Thoracic aorta (tissue), 2 donors: Measurements from ENCODE around the gene MTOR. TPM values are rescaled to one million over a fixed set of nuclear protein-coding genes. Genes with fewer than 3 reads are reported as not detected.

ENCODE experiments used
- ATAC-seq: fragments of 150-250 bp; one replicate; pipeline ENCODE4 v1.8.0; 2017; ENCODE audit warnings: low read depth; ENCODE audit not compliant: insufficient number of reproducible peaks, low FRiP score
- DNase-seq: peaks from one replicate; pipeline ENCODE4 v3.0.0-alpha.2; 2020; ENCODE audit warnings: low spot score
- H3K27ac ChIP-seq, 2 donors: fragments of 200-600 bp; sonication (generic); 1 replicate in 1 of 2; 2 replicates in 1 of 2; pipeline ENCODE4 v1.5.1; 2016; ENCODE audit warnings: mild to moderate bottlenecking in 2 of 2, moderate library complexity in 2 of 2
- H3K27me3 ChIP-seq: fragments of 200-600 bp; sonication (generic); replicated peaks from 2 replicates; pipeline ENCODE4 v1.6.0; 2016; ENCODE audit warnings: mild to moderate bottlenecking; ENCODE audit not compliant: insufficient read depth
- H3K36me3 ChIP-seq: fragments of 200-600 bp; sonication (generic); one replicate; pipeline ENCODE4 v1.5.1; 2016
- H3K4me1 ChIP-seq, 2 donors: fragments of 200-600 bp; sonication (generic); 1 replicate in 1 of 2; 2 replicates in 1 of 2; pipeline versions ENCODE4 v1.5.1 to v1.6.0; 2016; ENCODE audit warnings: low read depth in 2 of 2, mild to moderate bottlenecking in 1 of 2; ENCODE audit not compliant: control insufficient read depth in 1 of 2
- H3K4me3 ChIP-seq: fragments of 200-600 bp; sonication (generic); 2 replicates; pipeline ENCODE4 v1.5.1; 2016; ENCODE audit warnings: mild to moderate bottlenecking
- H3K9me3 ChIP-seq: fragments of 200-600 bp; sonication (generic); 2 replicates; pipeline ENCODE4 v1.5.1; 2016
- total RNA-seq, 2 donors: library from RNA; depleted of rRNA; stranded (reverse); fragments of >200 nt; gene quantifications; one replicate each; pipeline versions ENCODE4 v1.1.0 to v1.2.3, GENCODE V29; 2016
- TF ChIP-seq, protein P1 (sequence below): fragments of 200-600 bp; sonication (generic); IDR thresholded peaks from one replicate; pipeline ENCODE4 v1.5.1; 2019; ENCODE audit warnings: antibody characterized with exemption

MTOR gene
- total RNA-seq, 2 donors from 2014 or later = 37.5 to 48.7 TPM

DNA sequence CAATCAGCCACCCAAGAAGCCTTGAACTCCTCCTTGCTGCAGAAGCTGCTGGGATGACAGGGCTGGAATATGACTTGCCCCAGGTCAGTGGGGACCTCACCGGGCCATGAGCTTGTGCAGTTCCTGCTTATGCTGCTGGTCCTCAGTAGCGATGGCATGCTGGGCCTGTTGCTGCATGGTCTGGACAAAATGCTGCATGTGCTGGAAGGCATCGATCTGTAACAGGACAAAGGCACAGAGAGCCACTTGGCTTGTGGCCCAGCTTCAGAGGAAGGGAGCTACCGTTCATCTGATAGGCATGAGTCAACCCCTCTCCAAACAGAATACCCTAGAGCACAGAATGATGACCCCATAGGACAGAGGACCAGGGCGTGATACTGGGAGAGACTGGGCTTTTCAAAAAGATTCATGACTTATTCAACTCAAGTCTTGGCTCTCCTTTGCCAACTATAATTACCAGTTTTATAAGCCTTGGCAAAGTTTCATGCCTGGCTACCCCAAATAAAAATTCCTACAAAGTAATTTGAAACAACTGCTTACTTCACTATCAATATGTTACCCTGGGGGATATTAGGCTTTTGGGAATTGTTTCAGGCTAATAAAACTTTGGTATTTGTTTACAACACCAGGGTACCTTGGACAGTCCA lies 128.0 kb downstream of the MTOR start:
- H3K27me3 ChIP-seq = no peaks in the 10 kb centered on the region
- no peak overlapping the region for H3K27ac ChIP-seq
- H3K9me3 ChIP-seq = no peaks in the 10 kb centered on the region
- TF ChIP-seq, protein P1, sequence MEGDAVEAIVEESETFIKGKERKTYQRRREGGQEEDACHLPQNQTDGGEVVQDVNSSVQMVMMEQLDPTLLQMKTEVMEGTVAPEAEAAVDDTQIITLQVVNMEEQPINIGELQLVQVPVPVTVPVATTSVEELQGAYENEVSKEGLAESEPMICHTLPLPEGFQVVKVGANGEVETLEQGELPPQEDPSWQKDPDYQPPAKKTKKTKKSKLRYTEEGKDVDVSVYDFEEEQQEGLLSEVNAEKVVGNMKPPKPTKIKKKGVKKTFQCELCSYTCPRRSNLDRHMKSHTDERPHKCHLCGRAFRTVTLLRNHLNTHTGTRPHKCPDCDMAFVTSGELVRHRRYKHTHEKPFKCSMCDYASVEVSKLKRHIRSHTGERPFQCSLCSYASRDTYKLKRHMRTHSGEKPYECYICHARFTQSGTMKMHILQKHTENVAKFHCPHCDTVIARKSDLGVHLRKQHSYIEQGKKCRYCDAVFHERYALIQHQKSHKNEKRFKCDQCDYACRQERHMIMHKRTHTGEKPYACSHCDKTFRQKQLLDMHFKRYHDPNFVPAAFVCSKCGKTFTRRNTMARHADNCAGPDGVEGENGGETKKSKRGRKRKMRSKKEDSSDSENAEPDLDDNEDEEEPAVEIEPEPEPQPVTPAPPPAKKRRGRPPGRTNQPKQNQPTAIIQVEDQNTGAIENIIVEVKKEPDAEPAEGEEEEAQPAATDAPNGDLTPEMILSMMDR = no peak
- ATAC-seq (no peak), DNase-seq (no peak)
- H3K4me1 ChIP-seq = no peaks in the 10 kb centered on the region
- no peak overlapping the region for H3K4me3 ChIP-seq
- H3K36me3 ChIP-seq = peaks cover 55% of the 10 kb centered on the region

DNA sequence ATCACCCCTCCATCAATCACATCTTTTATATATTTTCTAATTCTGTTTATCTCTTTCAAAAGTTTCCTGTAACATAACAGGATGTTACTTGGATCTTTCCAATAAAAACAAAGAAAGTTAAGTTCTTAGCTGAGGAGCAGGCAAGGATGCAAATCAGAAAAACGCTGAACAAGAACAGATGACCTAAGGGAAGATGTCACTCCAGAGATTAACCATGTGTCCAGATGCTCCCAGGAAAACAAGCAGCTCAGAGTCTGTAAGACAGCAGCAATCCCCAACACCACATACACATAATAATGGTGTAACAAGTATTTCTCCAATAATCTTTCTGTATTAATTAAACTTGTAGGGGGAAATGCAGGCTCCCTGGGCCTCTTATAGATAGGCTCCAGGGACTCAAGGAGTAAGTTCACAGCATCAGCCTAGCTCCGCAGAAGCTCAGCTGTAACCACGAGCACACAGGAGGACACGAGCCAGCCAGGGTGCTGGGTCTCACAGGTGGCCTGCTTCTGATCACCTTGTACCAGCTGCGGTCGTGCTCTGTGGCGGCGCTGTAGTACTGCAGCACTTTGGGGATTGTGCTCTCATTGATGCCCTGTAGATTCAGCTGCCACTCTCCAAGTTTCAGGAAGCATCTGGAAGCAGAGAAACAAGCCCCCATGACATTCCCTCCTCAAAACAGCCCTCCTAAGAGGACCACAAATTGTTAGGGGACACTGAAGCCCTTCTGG lies 129.6 kb downstream of the MTOR start:
- no peak for DNase-seq
- H3K4me1 ChIP-seq = no peaks in the 10 kb centered on the region
- H3K9me3 ChIP-seq = no peaks in the 10 kb centered on the region
- no peak overlapping the region for H3K4me3 ChIP-seq
- no peak for ATAC-seq
- H3K27me3 ChIP-seq = no peaks in the 10 kb centered on the region
- TF ChIP-seq, protein P1 = no peak
- H3K27ac ChIP-seq = no peak overlapping the region
- peaks cover 57% of the 10 kb centered on the region for H3K36me3 ChIP-seq

DNA sequence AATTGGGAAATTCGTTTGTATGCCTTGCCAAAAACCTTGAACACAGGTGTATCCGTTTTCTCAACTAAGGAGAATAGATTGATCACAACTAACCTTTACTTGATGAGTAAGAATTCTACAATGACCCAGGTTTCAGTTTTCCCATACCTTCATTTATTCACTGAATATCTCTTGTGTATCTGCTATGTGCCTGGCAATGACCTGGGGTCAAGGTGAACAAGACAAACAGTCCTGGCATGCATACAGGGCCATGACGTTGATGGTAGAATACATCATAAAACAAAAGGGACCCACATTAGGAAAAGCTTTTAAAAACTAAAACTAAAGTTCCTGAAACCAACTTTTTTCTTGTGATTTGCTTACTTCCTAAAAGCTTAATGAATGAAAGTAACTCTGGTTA lies 130.5 kb downstream of the MTOR start:
- H3K4me1 ChIP-seq = no peaks in the 10 kb centered on the region
- H3K27me3 ChIP-seq = no peaks in the 10 kb centered on the region
- TF ChIP-seq, protein P1 = no peak
- ATAC-seq = no peak
- H3K4me3 ChIP-seq = no peak overlapping the region
- no peaks in the 10 kb centered on the region for H3K9me3 ChIP-seq
- DNase-seq = no peak
- H3K36me3 ChIP-seq = peaks cover 63% of the 10 kb centered on the region
- no peak overlapping the region for H3K27ac ChIP-seq

DNA sequence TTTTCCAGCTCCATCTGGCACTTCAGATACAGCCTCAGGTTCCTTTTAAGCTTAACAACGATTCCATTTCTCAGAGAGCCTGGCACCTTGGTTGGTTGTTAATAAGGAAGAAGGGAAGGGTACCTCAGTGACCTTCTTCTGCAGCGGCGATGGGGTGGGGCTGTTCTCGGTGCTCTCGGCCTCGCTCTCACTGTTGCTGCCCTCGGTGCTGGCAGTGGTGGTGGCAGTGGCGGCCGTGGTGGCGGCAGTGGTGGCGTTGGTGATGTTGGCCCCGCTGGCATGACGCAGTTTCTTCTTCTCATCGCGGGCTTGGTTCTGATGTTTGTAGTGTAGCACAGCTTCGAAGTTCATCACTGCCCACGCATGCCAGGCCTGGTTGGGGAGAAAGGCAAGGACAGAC lies 131.9 kb downstream of the MTOR start:
- peaks cover 71% of the 10 kb centered on the region for H3K36me3 ChIP-seq

More for the DNA sequence above, 131.9 kb downstream of the MTOR start:
- Histone ChIP-seq H3K4me1 (no peaks in the 10 kb centered on the region), H3K9me3 (no peaks in the 10 kb centered on the region), H3K4me3 (no peak overlapping the region), H3K27ac (no peak overlapping the region), H3K27me3 (no peaks in the 10 kb centered on the region)
- DNase-seq (no peak), ATAC-seq (no peak)
- TF ChIP-seq, protein P1 = no peak
